SK-N-SH (cell line): Measurements from ENCODE around the gene ROPN1B. TPM values are rescaled to one million over a fixed set of nuclear protein-coding genes. Genes with fewer than 3 reads are reported as not detected.
A peak's percentile ranks its signal among the peaks of the same experiment; 100 is the strongest.
"Not testable (repeated sequence)": the region's sequence is repeated elsewhere in the genome, so short reads cannot be mapped to it uniquely, and the experiment has no call there.

Experiments used
- CTCF ChIA-PET: fragments of 300-600, 350-600 bp; formaldehyde crosslinking; extraction: SDS; loops from one replicate; lab custom pipeline; 2021; lab: Yijun Ruan, JAX
- POLR2A ChIA-PET: fragments of 350-600 bp; sonication (Branson Sonifier 250); formaldehyde crosslinking; extraction: SDS; loops from one replicate; lab custom pipeline; 2020; ENCODE audit warnings: antibody characterized with exemption, inconsistent platforms; lab: Yijun Ruan, JAX
- DNase-seq: peaks from one replicate; pipeline ENCODE4 v3.0.0; 2012
- H2AFZ ChIP-seq: fragments of 200-600 bp; sonication (generic); 2 replicates; pipeline ENCODE4 v1.8.1; 2016; ENCODE audit warnings: antibody characterized with exemption, mild to moderate bottlenecking, low read depth
- H3F3A ChIP-seq: fragments of 200-600 bp; sonication (generic); replicated peaks from 2 replicates; pipeline ENCODE3; 2016; ENCODE audit warnings: antibody characterized with exemption, mild to moderate bottlenecking; ENCODE audit not compliant: insufficient read depth
- H3K27ac ChIP-seq, 2 experiments: fragments of 200-500 bp in 1 of 2; fragments of 200-600 bp in 1 of 2; sonication (Bioruptor generic) in 1 of 2; sonication (generic), shearing (Covaris generic) in 1 of 2; 2 replicates each; pipeline versions ENCODE4 v1.5.1 to v1.6.1; 2014 to 2016; ENCODE audit warnings: low read depth in 2 of 2, inconsistent platforms in 1 of 2, low read length in 1 of 2, mild to moderate bottlenecking in 1 of 2, mixed read lengths in 1 of 2
- H3K27me3 ChIP-seq: fragments of 200-600 bp; sonication (generic), shearing (Covaris generic); 2 replicates; pipeline ENCODE4 v1.6.1; 2016; ENCODE audit warnings: mixed run types; ENCODE audit not compliant: insufficient read depth
- H3K36me3 ChIP-seq, 2 experiments: fragments of 200-500 bp in 1 of 2; fragments of 200-600 bp in 1 of 2; sonication (Bioruptor generic) in 1 of 2; sonication (generic) in 1 of 2; replicated peaks in 1 of 2; 2 replicates each; pipeline versions ENCODE3 to v1.5.1; 2014 to 2016; ENCODE audit warnings: low read length in 1 of 2, mild to moderate bottlenecking in 1 of 2; ENCODE audit not compliant: insufficient read depth in 2 of 2, control insufficient read depth in 1 of 2
- H3K4me1 ChIP-seq, 2 experiments: fragments of 200-500 bp in 1 of 2; fragments of 200-600 bp in 1 of 2; sonication (Bioruptor generic) in 1 of 2; sonication (generic), shearing (Covaris generic) in 1 of 2; 2 replicates each; pipeline versions ENCODE4 v1.5.1 to v1.6.1; 2014 to 2016; ENCODE audit warnings: low read depth in 1 of 2, low read length in 1 of 2, mixed run types in 1 of 2; ENCODE audit not compliant: insufficient read depth in 2 of 2, control insufficient read depth in 1 of 2
- H3K4me2 ChIP-seq: fragments of 200-600 bp; sonication (generic), shearing (Covaris generic); 2 replicates; pipeline ENCODE4 v1.6.1; 2017; ENCODE audit warnings: mixed run types
- H3K4me3 ChIP-seq, 2 experiments: fragments of 200-500 bp in 1 of 2; fragments of 200-600 bp in 1 of 2; sonication (Bioruptor generic) in 1 of 2; sonication (generic), shearing (Covaris generic) in 1 of 2; 2 replicates each; pipeline versions ENCODE4 v1.5.1 to v1.8.1; 2014 to 2016; ENCODE audit warnings: low read depth in 2 of 2, inconsistent platforms in 1 of 2, low read length in 1 of 2, mild to moderate bottlenecking in 1 of 2, mixed read lengths in 1 of 2, moderate library complexity in 1 of 2
- H3K79me2 ChIP-seq: fragments of 200-600 bp; sonication (generic); 2 replicates; pipeline ENCODE4 v1.8.1; 2017; ENCODE audit warnings: mild to moderate bottlenecking; ENCODE audit not compliant: insufficient read depth
- H3K9ac ChIP-seq: fragments of 200-600 bp; sonication (generic); 2 replicates; pipeline ENCODE4 v1.6.1; 2017; ENCODE audit warnings: mixed run types
- H3K9me2 ChIP-seq: fragments of 200-600 bp; sonication (generic); 2 replicates; pipeline ENCODE4 v1.6.1; 2017; ENCODE audit warnings: mixed run types
- H3K9me3 ChIP-seq: fragments of 200-600 bp; sonication (generic); 2 replicates; pipeline ENCODE4 v1.6.1; 2017; ENCODE audit warnings: mixed run types, mild to moderate bottlenecking, moderate library complexity
- H4K20me1 ChIP-seq: fragments of 200-600 bp; sonication (generic); 2 replicates; pipeline ENCODE4 v1.6.1; 2017; ENCODE audit warnings: mild to moderate bottlenecking, mixed run types; ENCODE audit not compliant: insufficient read depth
- RAD21 ChIP-seq: IDR thresholded peaks from 2 replicates; pipeline ENCODE4 v1.6.1; 2012; ENCODE audit warnings: mild to moderate bottlenecking, low read length
- WGBS: methylation state at CpG from one replicate; pipeline ENCODE4 v1.1.6; 2017; ENCODE audit warnings: low lambda C conversion rate; 5-methylcytosine and 5-hydroxymethylcytosine counted together
- polyA plus RNA-seq, 3 experiments: library from polyadenylated mRNA; depleted of rRNA; stranded (reverse); fragments of >200 nt; gene quantifications; 2 replicates each; pipeline ENCODE4 v1.2.3, GENCODE V29; 2012

Gene ROPN1B
- polyA plus RNA-seq, 1 of the 3 experiments (the other 2 are of a cell fraction) = not detected

DNA sequence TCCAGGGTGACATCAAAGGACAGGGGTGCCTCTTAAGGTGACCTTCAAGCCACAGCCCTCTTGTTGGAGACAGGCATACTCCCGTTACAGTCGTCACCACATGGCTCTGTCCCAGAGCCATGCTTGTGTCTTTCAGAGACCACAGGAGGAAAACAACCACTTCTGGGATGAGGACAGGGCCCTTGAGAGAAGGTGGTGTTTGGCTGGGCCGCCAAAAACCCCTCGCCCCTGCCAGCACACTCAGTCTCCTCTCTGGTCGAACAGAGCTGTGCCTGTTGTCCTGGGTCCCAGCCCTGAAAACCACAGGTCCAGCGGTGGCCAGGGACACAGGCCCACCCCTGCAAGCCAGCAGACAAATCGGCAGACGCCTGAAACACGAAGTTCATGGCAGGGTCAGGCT lies 44.7 kb upstream of the ROPN1B start:
- POLR2A ChIA-PET, DNase-seq, H3K9me3 ChIP-seq, H3K4me3 ChIP-seq, H3K9ac ChIP-seq, H3K9me2 ChIP-seq, H3K27ac ChIP-seq, H3K79me2 ChIP-seq, H2AFZ ChIP-seq, CTCF ChIA-PET, H3K27me3 ChIP-seq, H3K4me2 ChIP-seq, H3K4me1 ChIP-seq, H3F3A ChIP-seq, H4K20me1 ChIP-seq, H3K36me3 ChIP-seq: not testable (repeated sequence)
- 69% methylated on average over 6 of the region's 9 CpGs for WGBS

DNA sequence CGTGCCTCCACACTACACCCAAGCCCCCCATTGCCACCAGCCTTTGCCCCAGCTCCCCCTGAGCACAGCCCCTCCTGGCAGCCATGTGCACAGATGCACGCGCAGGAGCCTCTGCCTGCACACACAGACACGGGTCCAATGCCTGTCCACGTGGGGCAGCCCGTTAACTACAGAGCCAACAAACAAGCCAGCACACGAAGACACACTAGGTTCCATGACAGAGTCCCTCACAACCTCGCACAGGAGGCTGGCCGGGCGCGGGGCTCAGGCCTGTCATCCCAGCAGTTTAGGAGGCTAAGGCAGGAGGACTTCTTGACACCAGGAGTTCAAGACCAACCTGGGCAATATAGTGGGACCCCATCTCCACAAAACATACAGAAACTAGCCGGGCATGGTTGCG lies 43.3 kb upstream of the ROPN1B start:
- H3K9me2 ChIP-seq = not testable (repeated sequence)

DNA sequence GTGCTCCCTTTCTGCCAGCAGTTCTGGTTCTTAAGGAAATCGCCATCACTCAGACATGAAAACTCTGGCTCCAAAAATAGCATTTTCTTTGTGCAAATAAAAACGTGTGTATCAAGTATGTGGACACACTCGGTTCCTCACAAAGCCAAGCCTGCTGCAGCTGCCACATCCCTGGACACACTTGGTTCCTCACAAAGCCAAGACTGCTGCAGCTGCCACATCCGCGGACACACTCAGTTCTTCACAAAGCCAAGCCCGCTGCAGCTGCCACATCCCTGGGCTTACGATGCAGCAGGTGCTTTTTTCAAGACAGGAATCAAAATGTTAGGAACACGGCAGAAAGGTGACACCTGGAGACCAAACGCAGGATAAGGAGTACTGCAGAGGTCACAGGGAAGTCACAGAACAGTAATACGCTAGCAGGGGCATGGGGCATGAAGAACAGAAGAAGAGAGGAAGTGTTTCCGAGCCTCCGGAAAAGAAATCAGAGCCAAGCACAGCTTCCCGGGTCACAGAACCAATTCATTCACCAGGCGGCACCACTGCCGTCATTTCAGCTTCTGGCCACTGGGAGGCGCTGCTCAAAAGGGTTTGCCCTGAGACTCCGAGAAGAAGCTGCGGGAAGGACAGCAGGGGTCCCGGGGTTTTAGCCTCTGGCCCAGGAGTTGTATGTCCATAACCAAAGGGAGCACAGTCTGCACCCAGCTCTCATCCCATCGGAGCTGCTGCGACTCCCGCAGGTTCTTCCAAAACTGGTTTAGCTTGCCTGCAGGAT lies 40.0 kb upstream of the ROPN1B start:
- H3K27me3 ChIP-seq, H3K9me3 ChIP-seq, H3K4me1 ChIP-seq, H3K27ac ChIP-seq, H3K9me2 ChIP-seq, H3K4me3 ChIP-seq, DNase-seq, H3K79me2 ChIP-seq, H2AFZ ChIP-seq, H4K20me1 ChIP-seq, H3K4me2 ChIP-seq, H3F3A ChIP-seq, H3K36me3 ChIP-seq, H3K9ac ChIP-seq, POLR2A ChIA-PET: not testable (repeated sequence)
- CTCF ChIA-PET = interaction anchor here (1.0 to 1.1 kb wide), 2 partner anchors 205 to 271 kb away, joined by 3 read pairs; no protein-coding TSS in a partner anchor
- peak; percentile 21 for TF ChIP-seq RAD21
- 66% methylated on average over 15 of the region's 22 CpGs for WGBS

More for the DNA sequence above, 43.3 kb upstream of the ROPN1B start:
- H4K20me1 ChIP-seq, H3K4me1 ChIP-seq, H3K79me2 ChIP-seq, POLR2A ChIA-PET, H3K9ac ChIP-seq, H3K36me3 ChIP-seq, H3F3A ChIP-seq, H3K27me3 ChIP-seq, H3K27ac ChIP-seq, H3K9me3 ChIP-seq, H2AFZ ChIP-seq, H3K4me2 ChIP-seq, CTCF ChIA-PET, H3K4me3 ChIP-seq, DNase-seq: not testable (repeated sequence)
- WGBS = 70% methylated on average over 7 of the region's 13 CpGs

DNA sequence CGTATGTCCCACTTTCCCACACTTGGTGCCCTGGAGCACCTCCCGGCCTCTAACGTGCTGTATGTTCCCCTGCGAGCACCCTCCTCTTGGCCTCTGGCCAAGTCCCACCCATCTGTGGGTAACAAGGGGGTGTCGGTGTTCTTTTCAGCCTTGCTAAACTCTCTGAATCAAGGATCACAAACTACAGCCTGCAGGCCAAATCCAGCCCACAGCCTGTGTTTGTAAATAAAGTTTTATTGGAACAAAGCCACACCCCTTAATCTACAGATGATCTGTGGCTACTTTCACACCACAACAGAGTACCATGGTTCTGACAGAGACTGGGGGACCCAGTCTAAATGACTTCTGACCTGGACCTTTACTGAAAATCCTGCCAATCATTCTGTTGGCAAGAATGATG lies 39.2 kb upstream of the ROPN1B start:
- 95% methylated on average over 5 of the region's 5 CpGs for WGBS
- POLR2A ChIA-PET, H3K4me2 ChIP-seq, H3K4me1 ChIP-seq, H3K27ac ChIP-seq, H3K4me3 ChIP-seq, H3K9me3 ChIP-seq, H2AFZ ChIP-seq, H3K9me2 ChIP-seq, DNase-seq, H3F3A ChIP-seq, H3K9ac ChIP-seq, H3K36me3 ChIP-seq, H4K20me1 ChIP-seq, H3K27me3 ChIP-seq, H3K79me2 ChIP-seq: not testable (repeated sequence)
- CTCF ChIA-PET = interaction anchor here (1.0 to 1.1 kb wide), 2 partner anchors 205 to 270 kb away, joined by 3 read pairs; no protein-coding TSS in a partner anchor

DNA sequence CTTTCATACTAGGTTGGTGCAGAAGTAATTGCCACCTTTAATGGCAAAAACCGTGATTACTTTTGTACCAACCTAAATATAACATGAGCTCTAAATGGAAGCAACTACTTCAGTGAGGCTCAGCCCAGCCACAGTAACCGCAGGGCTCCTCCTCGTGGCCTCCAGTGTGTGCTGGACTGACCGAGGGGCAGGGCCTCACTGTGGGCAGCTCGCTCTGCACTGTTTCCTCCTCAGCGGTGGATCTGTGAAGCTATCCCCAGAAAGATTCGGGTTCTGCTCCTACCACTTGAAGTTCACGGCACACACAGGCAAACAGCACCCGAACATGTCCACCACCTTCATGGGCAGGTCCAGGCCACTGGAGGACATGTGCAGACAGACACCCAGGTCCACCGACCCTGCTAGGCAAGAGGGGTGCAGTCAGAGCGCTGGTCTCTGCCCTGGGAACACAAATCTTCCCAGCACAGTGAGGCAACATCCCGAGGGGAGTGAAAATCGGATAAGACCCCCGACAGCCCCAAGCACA lies 37.6 kb upstream of the ROPN1B start:
- H3K27me3 ChIP-seq, H3K36me3 ChIP-seq, DNase-seq, H4K20me1 ChIP-seq, H3K4me1 ChIP-seq, H3K9me3 ChIP-seq, H3K9me2 ChIP-seq, H3K4me2 ChIP-seq, H2AFZ ChIP-seq, H3K9ac ChIP-seq, H3F3A ChIP-seq, POLR2A ChIA-PET, H3K4me3 ChIP-seq, H3K27ac ChIP-seq, H3K79me2 ChIP-seq: not testable (repeated sequence)
- CTCF ChIA-PET = interaction anchor here (1.3 kb wide), 1 partner anchor 203 kb away, joined by 3 read pairs; no protein-coding TSS in a partner anchor
- WGBS = 90% methylated on average over 5 of the region's 14 CpGs

DNA sequence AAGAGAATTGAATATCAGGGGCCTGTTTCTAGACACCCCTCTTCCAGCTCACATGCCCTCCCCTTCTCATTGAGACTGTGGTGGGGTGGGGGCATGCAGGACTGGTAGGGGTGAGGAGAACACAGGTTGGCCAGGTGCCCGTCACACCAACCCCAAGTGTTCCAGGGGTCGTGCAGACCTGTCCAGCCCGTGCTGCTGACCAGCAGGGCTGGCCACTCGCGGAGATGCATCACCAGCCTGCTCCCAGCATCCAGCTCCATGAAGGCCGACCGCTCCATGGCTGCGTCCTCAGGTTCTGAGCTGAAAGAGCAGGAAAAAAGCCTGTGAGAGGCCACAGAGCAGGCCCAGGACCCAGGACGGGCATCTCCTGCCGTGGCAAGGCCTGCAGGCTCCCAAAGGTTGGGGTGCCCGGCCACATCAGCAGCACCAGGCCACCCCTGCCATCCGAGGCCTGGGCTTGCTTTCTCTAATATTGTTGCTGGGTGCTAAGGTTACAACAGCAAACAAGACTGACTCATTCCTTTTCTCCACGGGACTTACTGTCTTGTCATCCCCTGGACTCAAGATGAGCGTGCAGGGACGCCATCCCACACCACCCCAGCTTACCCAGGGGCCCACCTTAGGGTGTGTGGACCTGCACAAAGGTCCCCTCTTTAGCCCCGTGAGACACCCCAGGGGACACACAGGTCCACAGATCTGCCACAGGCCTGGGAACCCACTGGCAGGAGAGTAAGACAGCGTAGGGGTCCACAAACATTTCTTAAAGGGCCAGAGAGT lies 35.4 kb upstream of the ROPN1B start:
- CTCF ChIA-PET = interaction anchor here (1.3 kb wide), 1 partner anchor 167 kb away, joined by 3 read pairs; no protein-coding TSS in a partner anchor
- H3K4me2 ChIP-seq, POLR2A ChIA-PET, DNase-seq, H2AFZ ChIP-seq, H3K36me3 ChIP-seq, H3K27ac ChIP-seq, H3F3A ChIP-seq, H3K79me2 ChIP-seq, H4K20me1 ChIP-seq, H3K4me1 ChIP-seq, H3K9ac ChIP-seq, H3K4me3 ChIP-seq, H3K9me2 ChIP-seq, H3K27me3 ChIP-seq, H3K9me3 ChIP-seq: not testable (repeated sequence)
- 84% methylated on average over 6 of the region's 17 CpGs for WGBS
